Activated CD4-positive, alpha-beta T cell treated with anti-CD3 and anti-CD28 coated beads, Interleukin-2, Interleukin-6, amounts not matched to agents 100 ng/mL and 50 ng/mL, durations not matched to agents 16 hours and 8 hours (primary cell): ENCODE results near the gene LFNG.

Experiments used
- DNase-seq: peaks from one replicate; pipeline ENCODE4 v3.0.0-alpha.2; 2020

Gene LFNG

GRCh38 chr7:2576742-2577491 lies 57.3 kb downstream of the LFNG start:
- DNase-seq, result no peak
